PC-9 (cell line): ENCODE measurements around the gene CSF3R. TPM values are rescaled to one million over a fixed set of nuclear protein-coding genes. Genes with fewer than 3 reads are reported as not detected.

ENCODE experiments used
- BruUV-seq: library from RNA; stranded (reverse); fragments of 400-500 nt; replicated peaks from 2 replicates; lab custom pipeline; 2021; lab: Mats Ljungman, UMichigan
- CTCF ChIA-PET: fragments of 300-600 bp; sonication (Branson Sonifier 250); formaldehyde crosslinking; loops from one replicate; lab custom pipeline; 2022; ENCODE audit warnings: antibody characterized with exemption; lab: Charles Lee
- POLR2A ChIA-PET: fragments of 300-600 bp; sonication (Branson Sonifier 250); formaldehyde crosslinking; loops from one replicate; lab custom pipeline; 2022; ENCODE audit warnings: antibody characterized with exemption; ENCODE audit not compliant: unreplicated experiment; lab: Charles Lee
- DNase-seq, 2 experiments: peaks; one replicate each; pipeline versions ENCODE4 v3.0.0 to v3.0.0-alpha.2; 2015 to 2022; ENCODE audit warnings: mixed read lengths in 1 of 2
- H2AFZ ChIP-seq: fragments of 200-600 bp; sonication (generic); 2 replicates; pipeline ENCODE4 v1.8.1; 2017; ENCODE audit warnings: antibody characterized with exemption
- H3F3A ChIP-seq: fragments of 200-600 bp; sonication (generic); 2 replicates; pipeline ENCODE4 v1.8.1; 2017; ENCODE audit warnings: antibody characterized with exemption, mild to moderate bottlenecking, low read depth; ENCODE audit not compliant: insufficient read depth
- H3K27ac ChIP-seq: fragments of 200-600 bp; sonication (generic); 2 replicates; pipeline ENCODE4 v1.6.1; 2016; ENCODE audit warnings: mixed run types
- H3K27me3 ChIP-seq: fragments of 200-600 bp; sonication (generic); 2 replicates; pipeline ENCODE4 v1.6.1; 2016; ENCODE audit warnings: low read depth, mixed run types; ENCODE audit not compliant: insufficient read depth
- H3K36me3 ChIP-seq: fragments of 200-600 bp; sonication (generic); 2 replicates; pipeline ENCODE4 v1.6.1; 2016; ENCODE audit warnings: low read depth, mixed run types
- H3K4me1 ChIP-seq: fragments of 200-600 bp; sonication (generic); replicated peaks from 2 replicates; pipeline ENCODE4 v1.6.1; 2016; ENCODE audit warnings: mixed run types; ENCODE audit not compliant: insufficient read depth
- H3K4me2 ChIP-seq: fragments of 200-600 bp; sonication (generic); 2 replicates; pipeline ENCODE4 v1.6.1; 2017; ENCODE audit warnings: mixed run types
- H3K4me3 ChIP-seq: fragments of 200-600 bp; sonication (generic); 2 replicates; pipeline ENCODE4 v1.6.1; 2016; ENCODE audit warnings: mixed run types
- H3K79me2 ChIP-seq: fragments of 200-600 bp; sonication (generic); 2 replicates; pipeline ENCODE4 v1.6.1; 2017; ENCODE audit warnings: low read depth, mixed run types
- H3K9me2 ChIP-seq: fragments of 200-600 bp; sonication (generic); 2 replicates; pipeline ENCODE4 v1.8.1; 2017; ENCODE audit warnings: mild to moderate bottlenecking; ENCODE audit not compliant: insufficient read depth
- H3K9me3 ChIP-seq: fragments of 200-600 bp; sonication (generic); 2 replicates; pipeline ENCODE4 v1.8.1; 2016; ENCODE audit warnings: low read depth; ENCODE audit not compliant: insufficient read depth
- H4K20me1 ChIP-seq: fragments of 200-600 bp; sonication (generic); 2 replicates; pipeline ENCODE4 v1.8.1; 2017; ENCODE audit not compliant: insufficient read depth
- EZH2 ChIP-seq: fragments of 200-600 bp; sonication (generic); IDR thresholded peaks from 2 replicates; pipeline ENCODE4 v1.8.0; 2017; ENCODE audit warnings: antibody characterized with exemption, low read depth
- intact Hi-C: fragments of 100-400 bp; cut with micrococcal nuclease; formaldehyde crosslinking; loops from one replicate; pipeline ENCODE4 v1.10.0; 2022; ENCODE audit not compliant: unreplicated experiment
- total RNA-seq: library from RNA; stranded (reverse); gene quantifications from 2 replicates; pipeline ENCODE4 v1.2.3, GENCODE V29; 2021
- TF ChIP-seq, protein P1 (sequence below): fragments of 200-600 bp; sonication (generic); conservative IDR thresholded peaks from 2 replicates; pipeline ENCODE4 v1.6.1; 2017; ENCODE audit warnings: mixed run types, antibody characterized with exemption, mild to moderate bottlenecking, moderate library complexity

CSF3R gene
- total RNA-seq, 1 experiment from 2014 or later, result not detected

DNA sequence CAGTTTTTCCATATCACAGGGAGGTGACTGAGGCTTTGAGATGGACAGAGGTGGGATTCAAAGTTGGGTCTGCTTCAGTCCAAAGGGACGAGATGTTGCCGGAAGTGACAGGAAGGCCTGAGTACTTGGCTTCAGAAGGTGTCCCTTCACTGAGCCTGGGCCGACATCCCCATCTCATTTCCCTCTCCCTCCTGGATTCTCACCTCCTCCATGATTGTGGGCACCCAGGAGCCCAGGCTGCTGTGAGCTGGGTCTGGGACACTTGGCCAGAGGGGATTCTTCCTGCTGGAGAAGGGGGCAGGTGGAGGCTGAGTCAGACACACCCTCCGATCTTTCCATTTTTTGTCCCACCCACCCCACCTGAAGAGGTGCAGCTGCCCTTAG is 15.7 kb downstream of the CSF3R start:
- Histone ChIP-seq H3K4me2 (no peak overlapping the region), H3K9me2 (no peaks in the 10 kb centered on the region), H3K4me3 (no peak overlapping the region), H4K20me1 (no peaks in the 10 kb centered on the region), H3K4me1 (peaks cover 33% of the 10 kb centered on the region), H3K27me3 (no peaks in the 10 kb centered on the region), H3K36me3 (peaks cover 5% of the 10 kb centered on the region; the same call in 1 of the 2 replicates), H2AFZ (no peak overlapping the region), H3K9me3 (no peaks in the 10 kb centered on the region), H3K79me2 (peaks cover 19% of the 10 kb centered on the region), H3K27ac (no peak overlapping the region), H3F3A (peaks cover 13% of the 10 kb centered on the region; the same call in 1 of the 2 replicates)
- no TSS peak for BruUV-seq
- no peak for DNase-seq
- intact Hi-C loops, result no loop called here
- TF ChIP-seq EZH2, result no peak
- TF ChIP-seq, protein P1, sequence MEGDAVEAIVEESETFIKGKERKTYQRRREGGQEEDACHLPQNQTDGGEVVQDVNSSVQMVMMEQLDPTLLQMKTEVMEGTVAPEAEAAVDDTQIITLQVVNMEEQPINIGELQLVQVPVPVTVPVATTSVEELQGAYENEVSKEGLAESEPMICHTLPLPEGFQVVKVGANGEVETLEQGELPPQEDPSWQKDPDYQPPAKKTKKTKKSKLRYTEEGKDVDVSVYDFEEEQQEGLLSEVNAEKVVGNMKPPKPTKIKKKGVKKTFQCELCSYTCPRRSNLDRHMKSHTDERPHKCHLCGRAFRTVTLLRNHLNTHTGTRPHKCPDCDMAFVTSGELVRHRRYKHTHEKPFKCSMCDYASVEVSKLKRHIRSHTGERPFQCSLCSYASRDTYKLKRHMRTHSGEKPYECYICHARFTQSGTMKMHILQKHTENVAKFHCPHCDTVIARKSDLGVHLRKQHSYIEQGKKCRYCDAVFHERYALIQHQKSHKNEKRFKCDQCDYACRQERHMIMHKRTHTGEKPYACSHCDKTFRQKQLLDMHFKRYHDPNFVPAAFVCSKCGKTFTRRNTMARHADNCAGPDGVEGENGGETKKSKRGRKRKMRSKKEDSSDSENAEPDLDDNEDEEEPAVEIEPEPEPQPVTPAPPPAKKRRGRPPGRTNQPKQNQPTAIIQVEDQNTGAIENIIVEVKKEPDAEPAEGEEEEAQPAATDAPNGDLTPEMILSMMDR, result no peak
- ChIA-PET CTCF (no interaction called here), POLR2A (interaction anchor here (0.7 kb wide), 1 partner anchor 30 kb away, joined by 4 read pairs; no protein-coding TSS in a partner anchor)

DNA sequence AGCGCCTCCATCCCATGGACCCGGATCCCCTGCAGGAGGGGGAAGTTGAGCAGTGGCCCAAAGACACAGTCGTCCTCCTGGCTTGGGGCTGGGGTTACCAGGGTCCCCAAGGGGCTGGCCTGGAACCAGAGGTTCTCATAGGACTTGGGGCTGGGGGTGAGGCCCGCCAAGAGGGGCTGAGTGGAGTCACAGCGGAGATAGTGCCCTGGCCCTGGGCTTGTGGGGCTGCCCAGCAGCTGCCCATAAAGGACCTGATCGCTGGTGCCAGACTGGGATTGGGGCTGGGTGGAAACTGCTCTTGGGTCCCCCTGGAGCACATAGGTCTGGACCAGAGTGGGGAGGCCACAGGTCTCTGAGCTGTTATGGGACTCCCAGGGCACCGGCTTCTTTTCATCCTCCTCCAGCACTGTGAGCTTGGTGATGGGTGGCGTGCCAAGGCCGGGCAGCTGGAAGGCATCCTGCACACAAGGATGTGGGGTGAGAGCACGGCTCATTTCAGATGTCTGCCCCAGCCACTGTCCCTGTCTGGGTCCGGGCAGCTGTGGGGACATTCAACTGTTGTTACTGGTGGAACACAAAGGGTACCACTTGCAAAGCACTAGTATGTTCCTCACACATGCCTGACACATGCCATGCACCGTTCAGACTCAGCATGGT is 16.2 kb downstream of the CSF3R start:
- Histone ChIP-seq H3F3A (peaks cover 16% of the 10 kb centered on the region; the same call in 1 of the 2 replicates), H3K9me3 (no peaks in the 10 kb centered on the region), H4K20me1 (no peaks in the 10 kb centered on the region), H3K27ac (0 out of 2 replicates have a peak overlapping the region, but pooled peaks have one; percentile 93), H3K9me2 (no peaks in the 10 kb centered on the region), H2AFZ (no peak overlapping the region), H3K4me1 (peaks cover 33% of the 10 kb centered on the region), H3K4me2 (peak overlapping the region; percentile 90; the same call in 1 of the 2 replicates), H3K27me3 (no peaks in the 10 kb centered on the region), H3K79me2 (peaks cover 22% of the 10 kb centered on the region), H3K36me3 (peaks cover 10% of the 10 kb centered on the region; the same call in 1 of the 2 replicates), H3K4me3 (no peak overlapping the region)
- intact Hi-C loops, result no loop called here
- no peak for DNase-seq
- CTCF ChIA-PET, result no interaction called here
- no peak for TF ChIP-seq EZH2
- TF ChIP-seq, protein P1, result no peak
- BruUV-seq, result no TSS peak
- POLR2A ChIA-PET, result interaction anchor here (0.7 kb wide), 1 partner anchor 31 kb away, joined by 4 read pairs; no protein-coding TSS in a partner anchor

DNA sequence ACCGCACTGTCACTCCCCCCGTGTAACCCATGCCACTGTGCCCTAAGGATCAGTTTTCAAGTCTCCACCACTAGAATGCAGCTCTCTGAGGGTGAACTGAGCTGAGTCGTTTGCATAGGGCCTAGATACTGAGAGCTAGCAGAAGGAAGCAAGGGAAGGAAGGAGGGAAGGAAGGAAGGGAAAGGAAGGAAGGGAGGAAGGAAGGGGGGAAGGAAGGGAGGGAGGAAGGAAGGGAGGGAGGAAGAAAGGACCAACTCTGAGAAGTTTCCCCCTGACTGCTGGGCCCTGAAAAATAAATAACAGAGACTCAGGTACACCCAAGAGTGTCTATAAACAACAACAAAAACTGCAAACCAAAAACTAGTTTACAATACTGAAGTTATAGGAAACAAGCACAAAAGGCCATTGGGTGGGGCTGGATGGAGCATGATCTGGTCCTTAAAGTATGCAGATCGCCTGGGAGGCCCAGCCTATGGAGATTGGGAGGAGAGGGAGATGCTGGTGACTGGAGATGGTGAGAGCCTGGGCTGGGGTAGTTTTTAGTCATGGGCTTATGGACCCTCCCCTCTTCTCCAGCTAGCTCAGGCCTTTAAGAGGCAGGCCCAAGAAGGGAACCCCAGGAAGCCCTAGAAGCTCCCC is 16.9 kb downstream of the CSF3R start:
- peak; percentile 35 to 53 for DNase-seq
- BruUV-seq, result no TSS peak
- no peak overlapping the region for H3K4me3 ChIP-seq
- H3K27me3 ChIP-seq, result no peaks in the 10 kb centered on the region
- no peaks in the 10 kb centered on the region for H3K9me2 ChIP-seq
- peaks cover 18% of the 10 kb centered on the region; the same call in 1 of the 2 replicates for H3F3A ChIP-seq
- peaks cover 22% of the 10 kb centered on the region for H3K79me2 ChIP-seq
- no peaks in the 10 kb centered on the region for H4K20me1 ChIP-seq
- H3K4me2 ChIP-seq, result peak overlapping the region; percentile 90
- ChIA-PET POLR2A (interaction anchor here (0.6 kb wide), 2 partner anchors 21 to 79 kb away, joined by 3 read pairs; no protein-coding TSS in a partner anchor), CTCF (interaction anchor here (0.6 kb wide), 1 partner anchor 319 kb away, joined by 10 read pairs; no protein-coding TSS in a partner anchor)
- no peak overlapping the region for H2AFZ ChIP-seq
- H3K4me1 ChIP-seq, result peaks cover 33% of the 10 kb centered on the region
- H3K27ac ChIP-seq, result peak overlapping the region; percentile 93
- H3K9me3 ChIP-seq, result no peaks in the 10 kb centered on the region
- peaks cover 14% of the 10 kb centered on the region; the same call in 1 of the 2 replicates for H3K36me3 ChIP-seq
- no peak for TF ChIP-seq EZH2
- TF ChIP-seq, protein P1, result no peak
- intact Hi-C loops, result no loop called here
